GM12878 (cell line): Measurements from ENCODE around the gene SUSD2. TPM values are rescaled to one million over a fixed set of nuclear protein-coding genes. Genes with fewer than 3 reads are reported as not detected.

Experiments used
- BCLAF1 ChIP-seq: fragments of 450-650 bp; IDR thresholded peaks from 2 replicates; pipeline ENCODE4 v1.6.1; 2017; ENCODE audit warnings: antibody characterized with exemption, mild to moderate bottlenecking, moderate library complexity
- IKZF1 ChIP-seq: fragments of 450-650 bp; conservative IDR thresholded peaks from 2 replicates; pipeline ENCODE4 v1.6.1; 2017; ENCODE audit warnings: antibody characterized with exemption, mild to moderate bottlenecking
- JUNB ChIP-seq: IDR thresholded peaks from 2 replicates; pipeline ENCODE4 v1.6.1; 2016; ENCODE audit warnings: antibody characterized with exemption, mild to moderate bottlenecking
- POLR2AphosphoS5 ChIP-seq: IDR thresholded peaks from 2 replicates; pipeline ENCODE4 v1.6.1; 2011; ENCODE audit warnings: mild to moderate bottlenecking, low read length, inconsistent platforms
- SPI1 ChIP-seq: IDR thresholded peaks from 2 replicates; pipeline ENCODE4 v1.6.1; 2011; ENCODE audit warnings: low read depth, mild to moderate bottlenecking, low read length, moderate library complexity, borderline replicate concordance; ENCODE audit not compliant: insufficient read depth
- SREBF1 ChIP-seq: IDR thresholded peaks from 2 replicates; pipeline ENCODE4 v1.6.1; 2012; ENCODE audit warnings: mild to moderate bottlenecking, low read length
- TBL1XR1 ChIP-seq: IDR thresholded peaks from 2 replicates; pipeline ENCODE4 v1.6.1; 2012; ENCODE audit warnings: low read depth, low read length, improper control_type of control experiment
- TCF7 ChIP-seq: IDR thresholded peaks from 2 replicates; pipeline ENCODE4 v1.6.1; 2014; ENCODE audit warnings: antibody characterized with exemption, borderline replicate concordance
- ZNF217 ChIP-seq: fragments of 450-650 bp; IDR thresholded peaks from 2 replicates; pipeline ENCODE4 v1.6.1; 2017; ENCODE audit warnings: antibody characterized with exemption, mild to moderate bottlenecking
- ZNF592 ChIP-seq: fragments of 450-650 bp; IDR thresholded peaks from 2 replicates; pipeline ENCODE4 v1.6.1; 2017; ENCODE audit warnings: mild to moderate bottlenecking, moderate library complexity
- polyA plus RNA-seq, 11 experiments: library from polyadenylated mRNA; depleted of rRNA in 4 of 11; unstranded in 6 of 11; stranded (reverse) in 5 of 11; fragments of >200 nt; fragmentation: Nextera tagmentation in 4 of 11; fragmentation: Illumina TruSeq in 1 of 11; extraction: Ambion mirVana in 4 of 11; extraction: Trizol in 1 of 11; gene quantifications; 1 replicate in 1 of 11; 2 replicates in 10 of 11; pipeline versions ENCODE4 v1.2.1 to v1.2.3, GENCODE V29; 2011 to 2016; ENCODE audit warnings: inconsistent platforms in 2 of 11, missing spikeins in 2 of 11, low read depth in 1 of 11
- total RNA-seq, 4 experiments: library from RNA; depleted of rRNA in 3 of 4; stranded (reverse); fragments of >200 nt in 3 of 4; fragmentation: Illumina TruSeq in 1 of 4; extraction: Trizol in 1 of 4; gene quantifications; 2 replicates each; pipeline versions ENCODE4 v1.2.1 to v1.2.3, GENCODE V29; 2013 to 2021

The SUSD2 gene
- total and polyA plus RNA-seq, 10 of the 15 experiments (the other 5 are each of a cell fraction or from before 2014, with no cell fraction given): 0.04 to 0.31 (median 0.11) TPM; not detected in 5

GRCh38 chr22:24235315-24235714 lies 54.0 kb downstream of the SUSD2 start (continued):
- TF ChIP-seq BCLAF1 (no peak), IKZF1 (no peak), TCF7 (no peak), SPI1 (no peak), POLR2AphosphoS5 (no peak), JUNB (no peak), SREBF1 (no peak), TBL1XR1 (no peak), ZNF592 (no peak), ZNF217 (no peak)
